Chondrocyte (in vitro differentiated cells): Measurements from ENCODE around the gene PHTF2. TPM values are rescaled to one million over a fixed set of nuclear protein-coding genes. Genes with fewer than 3 reads are reported as not detected.

Source experiments
- DNase-seq: peaks from one replicate; pipeline ENCODE4 v3.0.0; 2021; ENCODE audit warnings: mixed read lengths, low spot score
- H3K27ac Mint-ChIP-seq: one replicate; pipeline ENCODE4 v1.8.0; 2021; ENCODE audit warnings: mild to moderate bottlenecking, moderate library complexity, mixed read lengths; ENCODE audit not compliant: unreplicated experiment
- H3K27me3 Mint-ChIP-seq: 2 replicates; pipeline ENCODE4 v1.8.0; 2021; ENCODE audit warnings: low read depth, mixed read lengths
- H3K36me3 Mint-ChIP-seq: 2 replicates; pipeline ENCODE4 v1.8.0; 2021; ENCODE audit warnings: low read depth, mixed read lengths
- H3K4me1 Mint-ChIP-seq: 2 replicates; pipeline ENCODE4 v1.8.0; 2021; ENCODE audit warnings: low read depth, mild to moderate bottlenecking, mixed read lengths
- H3K4me3 Mint-ChIP-seq: one replicate; pipeline ENCODE4 v1.8.0; 2021; ENCODE audit warnings: mild to moderate bottlenecking, moderate library complexity, mixed read lengths; ENCODE audit not compliant: unreplicated experiment
- H3K9me3 Mint-ChIP-seq: 2 replicates; pipeline ENCODE4 v1.8.0; 2021; ENCODE audit warnings: low read depth, mixed read lengths
- total RNA-seq: library from RNA; stranded (reverse); gene quantifications from 3 replicates; pipeline ENCODE4 v1.2.1, GENCODE V29; 2021
- TF ChIP-seq, protein P1 (sequence below): fragments of 200-600 bp; sonication (generic); IDR thresholded peaks from 2 replicates; pipeline ENCODE4 v1.5.0; 2021; ENCODE audit warnings: antibody characterized with exemption, mild to moderate bottlenecking, moderate library complexity

PHTF2 gene
- total RNA-seq, 1 donor from 2014 or later, result 52.6 TPM

DNA sequence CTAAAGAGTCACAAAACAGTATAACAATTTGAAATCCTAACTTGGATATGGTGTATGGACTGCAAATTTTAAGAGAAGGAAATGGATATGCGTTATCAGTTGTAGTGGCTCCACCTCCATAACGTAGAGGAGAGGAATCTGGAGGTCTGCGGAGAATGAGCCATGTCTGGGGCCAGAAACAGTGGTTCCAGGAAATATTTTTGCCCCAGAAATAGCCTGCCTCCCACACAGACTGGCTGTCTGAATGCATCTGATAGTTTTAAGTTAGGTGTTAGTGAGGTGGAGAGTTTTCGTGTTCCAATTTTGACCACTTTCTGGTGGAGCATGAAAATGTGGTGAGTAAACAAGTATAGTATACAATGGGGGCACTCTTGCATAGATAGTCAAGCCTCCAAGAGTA, 1.6 kb downstream of the PHTF2 start:
- H3K9me3 Mint-ChIP-seq, result peaks cover 5% of the 10 kb centered on the region
- peak overlapping the region; percentile 91 for H3K27ac Mint-ChIP-seq
- H3K27me3 Mint-ChIP-seq, result no peaks in the 10 kb centered on the region
- no peak for DNase-seq
- H3K36me3 Mint-ChIP-seq, result no peaks in the 10 kb centered on the region
- TF ChIP-seq, protein P1, sequence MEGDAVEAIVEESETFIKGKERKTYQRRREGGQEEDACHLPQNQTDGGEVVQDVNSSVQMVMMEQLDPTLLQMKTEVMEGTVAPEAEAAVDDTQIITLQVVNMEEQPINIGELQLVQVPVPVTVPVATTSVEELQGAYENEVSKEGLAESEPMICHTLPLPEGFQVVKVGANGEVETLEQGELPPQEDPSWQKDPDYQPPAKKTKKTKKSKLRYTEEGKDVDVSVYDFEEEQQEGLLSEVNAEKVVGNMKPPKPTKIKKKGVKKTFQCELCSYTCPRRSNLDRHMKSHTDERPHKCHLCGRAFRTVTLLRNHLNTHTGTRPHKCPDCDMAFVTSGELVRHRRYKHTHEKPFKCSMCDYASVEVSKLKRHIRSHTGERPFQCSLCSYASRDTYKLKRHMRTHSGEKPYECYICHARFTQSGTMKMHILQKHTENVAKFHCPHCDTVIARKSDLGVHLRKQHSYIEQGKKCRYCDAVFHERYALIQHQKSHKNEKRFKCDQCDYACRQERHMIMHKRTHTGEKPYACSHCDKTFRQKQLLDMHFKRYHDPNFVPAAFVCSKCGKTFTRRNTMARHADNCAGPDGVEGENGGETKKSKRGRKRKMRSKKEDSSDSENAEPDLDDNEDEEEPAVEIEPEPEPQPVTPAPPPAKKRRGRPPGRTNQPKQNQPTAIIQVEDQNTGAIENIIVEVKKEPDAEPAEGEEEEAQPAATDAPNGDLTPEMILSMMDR, result no peak
- peaks cover 40% of the 10 kb centered on the region for H3K4me1 Mint-ChIP-seq
- peak overlapping the region; percentile 81 for H3K4me3 Mint-ChIP-seq

DNA sequence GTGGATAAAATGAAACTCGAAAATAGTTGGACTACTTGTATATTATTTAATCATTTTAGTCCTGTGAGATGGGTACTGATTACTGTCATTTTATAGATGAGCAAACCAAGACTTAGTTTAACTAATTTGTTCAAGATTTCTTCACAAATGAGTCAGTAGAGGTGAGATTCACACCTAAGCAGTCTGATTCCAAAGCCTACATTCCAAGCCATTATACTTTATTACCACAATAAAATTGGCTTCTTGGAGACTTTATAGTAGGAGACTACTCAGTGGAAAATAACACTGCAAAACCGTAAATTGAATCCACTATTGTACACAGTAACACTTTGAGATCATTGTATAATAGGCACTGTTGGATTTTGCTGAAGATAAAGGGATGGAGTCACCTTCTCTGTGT, 2.2 kb downstream of the PHTF2 start:
- Mint-ChIP-seq H3K4me1 (peaks cover 40% of the 10 kb centered on the region), H3K9me3 (peaks cover 10% of the 10 kb centered on the region), H3K27me3 (no peaks in the 10 kb centered on the region), H3K4me3 (no peak overlapping the region), H3K27ac (no peak overlapping the region), H3K36me3 (no peaks in the 10 kb centered on the region)
- TF ChIP-seq, protein P1, result no peak
- no peak for DNase-seq

DNA sequence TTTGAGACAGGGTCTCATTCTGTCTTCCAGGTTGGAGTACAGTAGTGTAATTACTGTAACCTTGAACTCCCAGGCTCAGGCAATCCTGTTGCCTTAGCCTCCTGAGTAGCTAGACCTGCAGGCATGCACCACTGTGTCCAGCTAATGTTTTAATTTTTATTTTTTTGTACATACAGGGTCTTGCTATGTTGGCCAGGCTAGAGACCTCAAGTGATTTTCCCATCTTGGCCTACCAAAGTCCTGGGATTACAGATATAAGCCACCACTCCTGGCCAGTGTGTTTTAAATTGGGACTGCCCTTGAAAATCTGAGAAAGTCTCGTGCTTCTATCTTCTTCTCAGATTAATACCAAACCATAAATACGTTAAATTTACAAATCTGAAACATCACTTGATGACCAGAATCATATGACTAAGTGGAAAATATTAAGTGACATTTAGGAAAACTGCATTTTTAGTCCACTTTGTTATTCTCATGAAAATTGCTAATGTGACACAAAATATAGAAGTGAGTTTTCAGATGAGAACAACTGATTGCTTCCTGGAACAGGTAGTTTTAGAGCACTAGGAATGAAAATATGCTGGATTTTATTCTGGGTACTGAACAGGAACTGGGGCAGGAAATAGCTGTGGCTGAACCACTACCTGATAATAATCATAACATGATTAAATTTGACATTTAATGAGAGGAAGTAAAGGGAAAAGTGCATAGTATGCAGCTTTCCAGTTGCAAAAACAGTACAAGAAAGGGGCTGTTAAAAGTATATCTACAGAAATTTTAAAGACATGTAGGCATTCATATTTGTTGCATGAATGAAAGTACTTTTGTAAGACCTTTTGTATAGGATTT, 4.2 kb downstream of the PHTF2 start:
- Mint-ChIP-seq H3K4me3 (no peak overlapping the region), H3K9me3 (peaks cover 27% of the 10 kb centered on the region), H3K27ac (no peak overlapping the region), H3K36me3 (peaks cover 4% of the 10 kb centered on the region), H3K27me3 (no peaks in the 10 kb centered on the region), H3K4me1 (peaks cover 24% of the 10 kb centered on the region)
- TF ChIP-seq, protein P1, result no peak
- DNase-seq, result no peak

DNA sequence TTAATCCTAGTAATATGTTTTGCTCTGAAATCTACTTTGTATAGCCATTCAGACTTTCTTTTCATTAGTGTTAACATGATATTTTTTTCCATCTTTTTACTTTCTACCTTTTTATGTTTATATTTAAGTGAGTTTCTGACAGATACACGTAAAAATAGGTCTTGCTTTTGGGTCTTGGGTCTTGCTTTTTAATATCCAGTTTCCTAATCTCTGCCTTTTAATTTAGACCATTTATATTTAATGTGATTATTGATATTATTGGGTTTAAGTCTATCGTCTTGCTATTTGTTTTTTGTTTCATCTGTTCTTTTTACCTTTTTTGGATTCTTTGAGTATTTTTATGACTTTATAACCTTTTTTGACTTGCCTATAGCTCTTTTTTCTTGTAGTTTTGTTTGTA, 7.9 kb downstream of the PHTF2 start:
- no peak for DNase-seq
- H3K27ac Mint-ChIP-seq, result no peak overlapping the region
- H3K9me3 Mint-ChIP-seq, result peaks cover 36% of the 10 kb centered on the region
- H3K27me3 Mint-ChIP-seq, result no peaks in the 10 kb centered on the region
- H3K36me3 Mint-ChIP-seq, result peaks cover 8% of the 10 kb centered on the region
- H3K4me1 Mint-ChIP-seq, result peaks cover 9% of the 10 kb centered on the region
- H3K4me3 Mint-ChIP-seq, result no peak overlapping the region
- TF ChIP-seq, protein P1, result no peak

DNA sequence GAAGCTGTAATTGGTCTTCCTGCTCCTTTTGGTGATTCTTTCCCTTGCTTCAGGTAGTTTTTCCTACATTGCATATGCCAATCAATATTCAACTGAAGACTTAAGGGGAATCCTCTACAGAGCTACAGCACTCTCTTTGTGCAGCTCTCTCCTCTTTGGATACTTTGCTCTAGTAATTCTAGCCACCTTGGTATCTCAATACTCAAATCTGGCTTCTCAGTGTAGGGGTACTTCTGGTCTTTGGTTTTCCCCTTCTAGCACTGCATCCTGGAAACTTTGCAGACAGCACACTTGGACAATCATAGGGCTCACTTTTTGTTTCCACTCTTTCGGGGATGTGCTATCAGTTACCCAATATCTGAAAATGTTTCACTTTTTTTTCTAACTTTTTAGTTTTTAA, 9.9 kb downstream of the PHTF2 start:
- TF ChIP-seq, protein P1, result no peak
- peaks cover 40% of the 10 kb centered on the region for H3K9me3 Mint-ChIP-seq
- no peaks in the 10 kb centered on the region for H3K27me3 Mint-ChIP-seq
- peaks cover 24% of the 10 kb centered on the region for H3K4me1 Mint-ChIP-seq
- peaks cover 8% of the 10 kb centered on the region for H3K36me3 Mint-ChIP-seq
- no peak for DNase-seq
- no peak overlapping the region for H3K27ac Mint-ChIP-seq
- no peak overlapping the region for H3K4me3 Mint-ChIP-seq
